Measurements from ENCODE around the gene OR11G2. TPM values are rescaled to one million over a fixed set of nuclear protein-coding genes. Genes with fewer than 3 reads are reported as not detected.

Gene OR11G2, protein sequence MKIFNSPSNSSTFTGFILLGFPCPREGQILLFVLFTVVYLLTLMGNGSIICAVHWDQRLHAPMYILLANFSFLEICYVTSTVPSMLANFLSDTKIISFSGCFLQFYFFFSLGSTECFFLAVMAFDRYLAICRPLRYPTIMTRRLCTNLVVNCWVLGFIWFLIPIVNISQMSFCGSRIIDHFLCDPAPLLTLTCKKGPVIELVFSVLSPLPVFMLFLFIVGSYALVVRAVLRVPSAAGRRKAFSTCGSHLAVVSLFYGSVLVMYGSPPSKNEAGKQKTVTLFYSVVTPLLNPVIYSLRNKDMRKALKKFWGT
- total RNA-seq (2014; rRNA removed; shearing (Covaris generic)) (not detected in 2 replicates), polyA plus RNA-seq (2016; fragmentation: Nextera tagmentation; extraction: Ambion mirVana) (not detected in 2 replicates)
- long read RNA-seq, result 0 reads

DNA sequence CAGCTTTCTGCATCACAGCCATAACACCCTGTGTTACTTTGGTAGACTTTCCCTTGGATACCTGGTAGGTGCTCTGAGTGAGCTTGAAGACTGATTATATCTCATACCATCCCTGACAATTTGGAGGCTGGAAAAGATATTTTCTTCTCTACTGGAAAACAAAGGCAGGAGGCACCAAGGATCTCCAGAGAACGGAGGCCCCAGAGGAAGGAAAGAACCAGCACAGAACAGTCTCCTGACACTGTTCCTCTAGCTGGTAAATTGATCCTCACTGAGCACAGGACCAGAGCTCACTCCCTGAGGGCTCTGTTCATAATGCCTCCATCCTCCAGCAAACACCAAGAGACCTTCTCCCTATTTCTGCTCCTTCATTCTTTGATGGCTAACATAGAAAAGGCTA lies at the start of gene OR11G2:
TSS of gene OR11G2 (plus strand) at position 301 of the 400 bp plus-strand sequence. CDS start 6,542 bp downstream, outside the sequence.
- ATAC-seq (no peak), DNase-seq (ENCODE audit: low spot score) (no peak)
- H3K9me3 Mint-ChIP-seq, result peaks cover 99% of the 10 kb centered on the region

More for the DNA sequence above, at the start of gene OR11G2:
- H3K4me2 ChIP-seq, result no peak within 1 kb of the TSS
- H3K27me3 Mint-ChIP-seq (ENCODE audit: insufficient read depth, low read depth, poor library complexity), result peaks cover 2% of the 10 kb centered on the region
- no peaks in the 10 kb centered on the region for H3F3A ChIP-seq (replicated peaks; ENCODE audit: low read depth)
- H3K9me2 ChIP-seq (ENCODE audit: insufficient read depth), result no peaks in the 10 kb centered on the region
- H3K4me1 ChIP-seq (ENCODE audit: insufficient read depth), result no peaks in the 10 kb centered on the region
- H3K27me3 ChIP-seq (ENCODE audit: insufficient read depth), result no peaks in the 10 kb centered on the region
- H3K27ac Mint-ChIP-seq, result no peak within 1 kb of the TSS
- 0 out of 2 replicates have a peak, but pooled peaks cover 10% of the 10 kb centered on the region for H3K36me3 ChIP-seq (ENCODE audit: insufficient read depth)
- H3K4me3 Mint-ChIP-seq, result no peak within 1 kb of the TSS
- H3K79me2 ChIP-seq (replicated peaks; ENCODE audit: insufficient read depth), result no peaks in the 10 kb centered on the region
- no peaks in the 10 kb centered on the region for H3K4me1 Mint-ChIP-seq
- TF ChIP-seq, protein P1, sequence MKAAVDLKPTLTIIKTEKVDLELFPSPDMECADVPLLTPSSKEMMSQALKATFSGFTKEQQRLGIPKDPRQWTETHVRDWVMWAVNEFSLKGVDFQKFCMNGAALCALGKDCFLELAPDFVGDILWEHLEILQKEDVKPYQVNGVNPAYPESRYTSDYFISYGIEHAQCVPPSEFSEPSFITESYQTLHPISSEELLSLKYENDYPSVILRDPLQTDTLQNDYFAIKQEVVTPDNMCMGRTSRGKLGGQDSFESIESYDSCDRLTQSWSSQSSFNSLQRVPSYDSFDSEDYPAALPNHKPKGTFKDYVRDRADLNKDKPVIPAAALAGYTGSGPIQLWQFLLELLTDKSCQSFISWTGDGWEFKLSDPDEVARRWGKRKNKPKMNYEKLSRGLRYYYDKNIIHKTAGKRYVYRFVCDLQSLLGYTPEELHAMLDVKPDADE (IDR thresholded peaks at IDR 0.05), result no peak
- TF ChIP-seq, protein P2, sequence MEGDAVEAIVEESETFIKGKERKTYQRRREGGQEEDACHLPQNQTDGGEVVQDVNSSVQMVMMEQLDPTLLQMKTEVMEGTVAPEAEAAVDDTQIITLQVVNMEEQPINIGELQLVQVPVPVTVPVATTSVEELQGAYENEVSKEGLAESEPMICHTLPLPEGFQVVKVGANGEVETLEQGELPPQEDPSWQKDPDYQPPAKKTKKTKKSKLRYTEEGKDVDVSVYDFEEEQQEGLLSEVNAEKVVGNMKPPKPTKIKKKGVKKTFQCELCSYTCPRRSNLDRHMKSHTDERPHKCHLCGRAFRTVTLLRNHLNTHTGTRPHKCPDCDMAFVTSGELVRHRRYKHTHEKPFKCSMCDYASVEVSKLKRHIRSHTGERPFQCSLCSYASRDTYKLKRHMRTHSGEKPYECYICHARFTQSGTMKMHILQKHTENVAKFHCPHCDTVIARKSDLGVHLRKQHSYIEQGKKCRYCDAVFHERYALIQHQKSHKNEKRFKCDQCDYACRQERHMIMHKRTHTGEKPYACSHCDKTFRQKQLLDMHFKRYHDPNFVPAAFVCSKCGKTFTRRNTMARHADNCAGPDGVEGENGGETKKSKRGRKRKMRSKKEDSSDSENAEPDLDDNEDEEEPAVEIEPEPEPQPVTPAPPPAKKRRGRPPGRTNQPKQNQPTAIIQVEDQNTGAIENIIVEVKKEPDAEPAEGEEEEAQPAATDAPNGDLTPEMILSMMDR (conservative IDR thresholded peaks at IDR 0.05; ENCODE audit: low read depth in 2 of 2), result no peak
- TF ChIP-seq NANOG (IDR thresholded peaks at IDR 0.05; ENCODE audit: borderline replicate concordance) (no peak), JUNB (IDR thresholded peaks at IDR 0.05; ENCODE audit: unreplicated experiment) (no peak), EZH2 (IDR thresholded peaks at IDR 0.05; ENCODE audit: low read depth, unreplicated experiment) (no peak), ZNF114 (CRISPR knock-in tag; IDR thresholded peaks at IDR 0.05) (no peak), ZNF331 (CRISPR knock-in tag; IDR thresholded peaks at IDR 0.05; ENCODE audit: low read depth) (no peak), EZH2phosphoT487 (IDR thresholded peaks at IDR 0.05; ENCODE audit: unreplicated experiment) (no peak), STAT1 (IDR thresholded peaks at IDR 0.05; ENCODE audit: unreplicated experiment) (no peak), CREB1 (CRISPR knock-in tag; IDR thresholded peaks at IDR 0.05; ENCODE audit: low read depth) (no peak), POLR2AphosphoS5 (IDR thresholded peaks at IDR 0.05; ENCODE audit: low read depth) (no peak)
- TF ChIP-seq, protein P3, sequence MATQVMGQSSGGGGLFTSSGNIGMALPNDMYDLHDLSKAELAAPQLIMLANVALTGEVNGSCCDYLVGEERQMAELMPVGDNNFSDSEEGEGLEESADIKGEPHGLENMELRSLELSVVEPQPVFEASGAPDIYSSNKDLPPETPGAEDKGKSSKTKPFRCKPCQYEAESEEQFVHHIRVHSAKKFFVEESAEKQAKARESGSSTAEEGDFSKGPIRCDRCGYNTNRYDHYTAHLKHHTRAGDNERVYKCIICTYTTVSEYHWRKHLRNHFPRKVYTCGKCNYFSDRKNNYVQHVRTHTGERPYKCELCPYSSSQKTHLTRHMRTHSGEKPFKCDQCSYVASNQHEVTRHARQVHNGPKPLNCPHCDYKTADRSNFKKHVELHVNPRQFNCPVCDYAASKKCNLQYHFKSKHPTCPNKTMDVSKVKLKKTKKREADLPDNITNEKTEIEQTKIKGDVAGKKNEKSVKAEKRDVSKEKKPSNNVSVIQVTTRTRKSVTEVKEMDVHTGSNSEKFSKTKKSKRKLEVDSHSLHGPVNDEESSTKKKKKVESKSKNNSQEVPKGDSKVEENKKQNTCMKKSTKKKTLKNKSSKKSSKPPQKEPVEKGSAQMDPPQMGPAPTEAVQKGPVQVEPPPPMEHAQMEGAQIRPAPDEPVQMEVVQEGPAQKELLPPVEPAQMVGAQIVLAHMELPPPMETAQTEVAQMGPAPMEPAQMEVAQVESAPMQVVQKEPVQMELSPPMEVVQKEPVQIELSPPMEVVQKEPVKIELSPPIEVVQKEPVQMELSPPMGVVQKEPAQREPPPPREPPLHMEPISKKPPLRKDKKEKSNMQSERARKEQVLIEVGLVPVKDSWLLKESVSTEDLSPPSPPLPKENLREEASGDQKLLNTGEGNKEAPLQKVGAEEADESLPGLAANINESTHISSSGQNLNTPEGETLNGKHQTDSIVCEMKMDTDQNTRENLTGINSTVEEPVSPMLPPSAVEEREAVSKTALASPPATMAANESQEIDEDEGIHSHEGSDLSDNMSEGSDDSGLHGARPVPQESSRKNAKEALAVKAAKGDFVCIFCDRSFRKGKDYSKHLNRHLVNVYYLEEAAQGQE (IDR thresholded peaks at IDR 0.05; ENCODE audit: unreplicated experiment), result no peak
- TF ChIP-seq, protein P4, sequence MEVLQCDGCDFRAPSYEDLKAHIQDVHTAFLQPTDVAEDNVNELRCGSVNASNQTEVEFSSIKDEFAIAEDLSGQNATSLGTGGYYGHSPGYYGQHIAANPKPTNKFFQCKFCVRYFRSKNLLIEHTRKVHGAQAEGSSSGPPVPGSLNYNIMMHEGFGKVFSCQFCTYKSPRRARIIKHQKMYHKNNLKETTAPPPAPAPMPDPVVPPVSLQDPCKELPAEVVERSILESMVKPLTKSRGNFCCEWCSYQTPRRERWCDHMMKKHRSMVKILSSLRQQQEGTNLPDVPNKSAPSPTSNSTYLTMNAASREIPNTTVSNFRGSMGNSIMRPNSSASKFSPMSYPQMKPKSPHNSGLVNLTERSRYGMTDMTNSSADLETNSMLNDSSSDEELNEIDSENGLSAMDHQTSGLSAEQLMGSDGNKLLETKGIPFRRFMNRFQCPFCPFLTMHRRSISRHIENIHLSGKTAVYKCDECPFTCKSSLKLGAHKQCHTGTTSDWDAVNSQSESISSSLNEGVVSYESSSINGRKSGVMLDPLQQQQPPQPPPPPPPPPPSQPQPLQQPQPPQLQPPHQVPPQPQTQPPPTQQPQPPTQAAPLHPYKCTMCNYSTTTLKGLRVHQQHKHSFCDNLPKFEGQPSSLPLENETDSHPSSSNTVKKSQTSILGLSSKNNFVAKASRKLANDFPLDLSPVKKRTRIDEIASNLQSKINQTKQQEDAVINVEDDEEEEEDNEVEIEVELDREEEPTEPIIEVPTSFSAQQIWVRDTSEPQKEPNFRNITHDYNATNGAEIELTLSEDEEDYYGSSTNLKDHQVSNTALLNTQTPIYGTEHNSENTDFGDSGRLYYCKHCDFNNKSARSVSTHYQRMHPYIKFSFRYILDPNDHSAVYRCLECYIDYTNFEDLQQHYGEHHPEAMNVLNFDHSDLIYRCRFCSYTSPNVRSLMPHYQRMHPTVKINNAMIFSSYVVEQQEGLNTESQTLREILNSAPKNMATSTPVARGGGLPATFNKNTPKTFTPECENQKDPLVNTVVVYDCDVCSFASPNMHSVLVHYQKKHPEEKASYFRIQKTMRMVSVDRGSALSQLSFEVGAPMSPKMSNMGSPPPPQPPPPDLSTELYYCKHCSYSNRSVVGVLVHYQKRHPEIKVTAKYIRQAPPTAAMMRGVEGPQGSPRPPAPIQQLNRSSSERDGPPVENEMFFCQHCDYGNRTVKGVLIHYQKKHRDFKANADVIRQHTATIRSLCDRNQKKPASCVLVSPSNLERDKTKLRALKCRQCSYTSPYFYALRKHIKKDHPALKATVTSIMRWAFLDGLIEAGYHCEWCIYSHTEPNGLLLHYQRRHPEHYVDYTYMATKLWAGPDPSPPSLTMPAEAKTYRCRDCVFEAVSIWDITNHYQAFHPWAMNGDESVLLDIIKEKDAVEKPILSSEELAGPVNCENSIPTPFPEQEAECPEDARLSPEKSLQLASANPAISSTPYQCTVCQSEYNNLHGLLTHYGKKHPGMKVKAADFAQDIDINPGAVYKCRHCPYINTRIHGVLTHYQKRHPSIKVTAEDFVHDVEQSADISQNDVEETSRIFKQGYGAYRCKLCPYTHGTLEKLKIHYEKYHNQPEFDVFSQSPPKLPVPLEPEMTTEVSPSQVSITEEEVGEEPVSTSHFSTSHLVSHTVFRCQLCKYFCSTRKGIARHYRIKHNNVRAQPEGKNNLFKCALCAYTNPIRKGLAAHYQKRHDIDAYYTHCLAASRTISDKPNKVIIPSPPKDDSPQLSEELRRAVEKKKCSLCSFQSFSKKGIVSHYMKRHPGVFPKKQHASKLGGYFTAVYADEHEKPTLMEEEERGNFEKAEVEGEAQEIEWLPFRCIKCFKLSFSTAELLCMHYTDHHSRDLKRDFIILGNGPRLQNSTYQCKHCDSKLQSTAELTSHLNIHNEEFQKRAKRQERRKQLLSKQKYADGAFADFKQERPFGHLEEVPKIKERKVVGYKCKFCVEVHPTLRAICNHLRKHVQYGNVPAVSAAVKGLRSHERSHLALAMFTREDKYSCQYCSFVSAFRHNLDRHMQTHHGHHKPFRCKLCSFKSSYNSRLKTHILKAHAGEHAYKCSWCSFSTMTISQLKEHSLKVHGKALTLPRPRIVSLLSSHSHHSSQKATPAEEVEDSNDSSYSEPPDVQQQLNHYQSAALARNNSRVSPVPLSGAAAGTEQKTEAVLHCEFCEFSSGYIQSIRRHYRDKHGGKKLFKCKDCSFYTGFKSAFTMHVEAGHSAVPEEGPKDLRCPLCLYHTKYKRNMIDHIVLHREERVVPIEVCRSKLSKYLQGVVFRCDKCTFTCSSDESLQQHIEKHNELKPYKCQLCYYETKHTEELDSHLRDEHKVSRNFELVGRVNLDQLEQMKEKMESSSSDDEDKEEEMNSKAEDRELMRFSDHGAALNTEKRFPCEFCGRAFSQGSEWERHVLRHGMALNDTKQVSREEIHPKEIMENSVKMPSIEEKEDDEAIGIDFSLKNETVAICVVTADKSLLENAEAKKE (CRISPR knock-in tag; IDR thresholded peaks at IDR 0.05), result no peak
- no peak within 1 kb of the TSS for H3K27ac ChIP-seq (ENCODE audit: low read depth)
- H3K36me3 Mint-ChIP-seq (ENCODE audit: low read depth), result peaks cover 26% of the 10 kb centered on the region
- no peak within 1 kb of the TSS for H3K4me3 ChIP-seq
- no peak within 1 kb of the TSS for H2AFZ ChIP-seq
- no peaks in the 10 kb centered on the region for H4K20me1 ChIP-seq (replicated peaks; ENCODE audit: insufficient read depth)
